SU-DHL-6 (cell line): ENCODE data around the gene ASTN2.

Experiments used
- CTCF ChIP-seq: fragments of 200-600 bp; sonication (generic); IDR thresholded peaks from one replicate; pipeline ENCODE4 v1.5.1; 2017; ENCODE audit warnings: antibody characterized with exemption, mild to moderate bottlenecking, low read length, moderate library complexity; ENCODE audit not compliant: insufficient read depth, poor library complexity, severe bottlenecking
- EZH2phosphoT487 ChIP-seq: fragments of 200-600 bp; sonication (generic), shearing (Covaris generic); conservative IDR thresholded peaks from 2 replicates; pipeline ENCODE4 v1.6.1; 2018; ENCODE audit warnings: mild to moderate bottlenecking, antibody characterized with exemption, low read length, moderate library complexity, mixed read lengths

- TF ChIP-seq CTCF (no peak), EZH2phosphoT487 (no peak)
These were observed 557.5 kb downstream of the ASTN2 start for GRCh38 chr9:116857321-116857720.
